Stomach (tissue), 9 donors: Measurements from ENCODE around the gene ATXN10. TPM values are rescaled to one million over a fixed set of nuclear protein-coding genes. Genes with fewer than 3 reads are reported as not detected.
"Not testable (repeated sequence)": the region's sequence is repeated elsewhere in the genome, so short reads cannot be mapped to it uniquely, and the experiment has no call there.

Experiments
- DNase-seq, 2 donors: peaks; one replicate each; pipeline versions ENCODE4 v3.0.0 to v3.0.0-alpha.2; 2013 to 2019
- H3K27ac ChIP-seq, 5 donors: fragments of 200-600 bp in 4 of 5; sonication (generic) in 4 of 5; one replicate each; pipeline ENCODE4 v1.5.1; 2013 to 2019; ENCODE audit warnings: mild to moderate bottlenecking in 1 of 5, moderate library complexity in 1 of 5
- H3K27me3 ChIP-seq, 3 donors: fragments of 200-600 bp; sonication (generic); one replicate each; pipeline ENCODE4 v1.5.1; 2017 to 2019; ENCODE audit warnings: mixed run types in 1 of 3
- H3K36me3 ChIP-seq, 4 donors: fragments of 200-600 bp; sonication (generic); 1 replicate in 3 of 4; 2 replicates in 1 of 4; pipeline ENCODE4 v1.5.1; 2016 to 2019
- H3K4me1 ChIP-seq, 4 donors: fragments of 200-600 bp; sonication (generic); one replicate each; pipeline ENCODE4 v1.5.1; 2016 to 2019
- H3K4me3 ChIP-seq, 4 donors: fragments of 200-600 bp; sonication (generic) in 3 of 4; one replicate each; pipeline ENCODE4 v1.5.1; 2016 to 2019; ENCODE audit warnings: mild to moderate bottlenecking in 1 of 4
- H3K9me3 ChIP-seq, 4 donors: fragments of 200-600 bp; sonication (generic); one replicate each; pipeline ENCODE4 v1.5.1; 2016 to 2019
- CTCF ChIP-seq, 7 experiments: fragments of 450-650 bp in 4 of 7; fragments of 200-600 bp in 3 of 7; sonication (generic) in 3 of 7; IDR thresholded peaks; one replicate each; pipeline ENCODE4 v1.5.1; 2016 to 2019; ENCODE audit warnings: antibody characterized with exemption in 7 of 7, control low read depth in 2 of 7, mild to moderate bottlenecking in 1 of 7
- EP300 ChIP-seq: sonication (generic); formaldehyde crosslinking; IDR thresholded peaks from one replicate; pipeline ENCODE4 v1.6.1; 2017; ENCODE audit warnings: antibody characterized with exemption
- POLR2A ChIP-seq, 4 donors: fragments of 450-650 bp; IDR thresholded peaks; one replicate each; pipeline ENCODE4 v1.6.1; 2016; ENCODE audit warnings: antibody characterized with exemption in 4 of 4, control low read depth in 2 of 4, mild to moderate bottlenecking in 1 of 4, moderate library complexity in 1 of 4
- POLR2AphosphoS5 ChIP-seq, 3 donors: sonication (generic); formaldehyde crosslinking; IDR thresholded peaks; one replicate each; pipeline ENCODE4 v1.6.1; 2016; ENCODE audit warnings: antibody characterized with exemption in 3 of 3
- WGBS, 5 donors: extraction: QIAGEN DNeasy Blood & Tissue Kit in 3 of 5; methylation state at CpG; one replicate each; pipeline versions ENCODE4 v1.1.5 to v1.1.7; 2013 to 2018; 5-methylcytosine and 5-hydroxymethylcytosine counted together
- intact Hi-C: fragments of 100-400 bp; cut with DNase I; formaldehyde crosslinking; loops from one replicate; pipeline ENCODE4 v1.15.1; 2023; ENCODE audit warnings: low total_unique reads
- polyA plus RNA-seq, 3 donors: library from polyadenylated mRNA; stranded (reverse); fragments of 200-250 nt; gene quantifications; one replicate each; pipeline ENCODE4 v1.2.3, GENCODE V29; 2013
- total RNA-seq, 5 donors: library from RNA; depleted of rRNA; stranded (reverse); fragments of >200 nt; gene quantifications; one replicate each; pipeline versions ENCODE4 v1.1.0 to v1.2.3, GENCODE V29; 2014 to 2016
- donor health status: healthy with polysubstance abuse.
- donor health status: Bipolar disorder and iron deficiency.
- donor health status: healthy.

Gene ATXN10
- total and polyA plus RNA-seq, 8 donors: 36.5 to 171 (median 89.4) TPM

- no peak for DNase-seq
- Histone ChIP-seq H3K27ac (no peak overlapping the region), H3K4me1 (no peaks in the 10 kb centered on the region), H3K27me3 (peaks cover 0 to 25% (median 0%) of the 10 kb centered on the region in 3 donors), H3K9me3 (no peaks in the 10 kb centered on the region), H3K4me3 (no peak overlapping the region), H3K36me3 (no peaks in the 10 kb centered on the region)
- intact Hi-C loops: no loop called here
- TF ChIP-seq POLR2A (IDR thresholded peaks at IDR 0.05) (no peak), CTCF (IDR thresholded peaks at IDR 0.05) (no peak), EP300 (no peak), POLR2AphosphoS5 (IDR thresholded peaks at IDR 0.05) (no peak)
- WGBS, 5 donors: 89 to 97% (median 94%) methylated on average over 2 of the region's 2 CpGs
Measured at GRCh38 chr22:45656577-45656976, 15.1 kb upstream of the ATXN10 start.

GRCh38 chr22:45657701-45658100 is 13.9 kb upstream of the ATXN10 start:
- Histone ChIP-seq H3K4me3 (no peak overlapping the region), H3K36me3 (no peaks in the 10 kb centered on the region), H3K27ac (no peak overlapping the region), H3K4me1 (no peaks in the 10 kb centered on the region), H3K27me3 (peaks cover 0 to 20% (median 0%) of the 10 kb centered on the region in 3 donors), H3K9me3 (peaks cover 0 to 8% (median 5%) of the 10 kb centered on the region in 4 donors)
- 66 to 84% (median 78%) methylated on average over 4 of the region's 4 CpGs for WGBS, 5 donors
- intact Hi-C loops: no loop called here
- TF ChIP-seq POLR2AphosphoS5 (IDR thresholded peaks at IDR 0.05) (no peak), CTCF (IDR thresholded peaks at IDR 0.05) (no peak), POLR2A (IDR thresholded peaks at IDR 0.05) (no peak), EP300 (no peak)
- no peak for DNase-seq

- WGBS, 5 donors: 41 to 66% (median 52%) methylated on average over 1 of the region's 1 CpG
- DNase-seq: no peak
- no peak for TF ChIP-seq POLR2A (IDR thresholded peaks at IDR 0.05)
- TF ChIP-seq EP300: no peak
- TF ChIP-seq POLR2AphosphoS5 (IDR thresholded peaks at IDR 0.05): no peak
- no peak for TF ChIP-seq CTCF (IDR thresholded peaks at IDR 0.05)
- Histone ChIP-seq H3K4me1 (no peaks in the 10 kb centered on the region), H3K9me3 (peaks cover 0 to 32% (median 18%) of the 10 kb centered on the region in 4 donors), H3K27me3 (no peaks in the 10 kb centered on the region), H3K4me3 (no peak overlapping the region), H3K27ac (no peak overlapping the region), H3K36me3 (no peaks in the 10 kb centered on the region)
- intact Hi-C loops: no loop called here
Measured at GRCh38 chr22:45664136-45664646, 7.4 kb upstream of the ATXN10 start.

GRCh38 chr22:45667486-45667885 is 4.1 kb upstream of the ATXN10 start:
- intact Hi-C loops: no loop called here
- H3K27ac ChIP-seq: no peak overlapping the region
- WGBS, 5 donors: 71 to 85% (median 79%) methylated on average over 5 of the region's 5 CpGs

GRCh38 chr22:45670363-45670762 is 1.3 kb upstream of the ATXN10 start:
- H3K27ac ChIP-seq, H3K36me3 ChIP-seq, intact Hi-C loops, DNase-seq, H3K9me3 ChIP-seq, H3K27me3 ChIP-seq, H3K4me3 ChIP-seq: not testable (repeated sequence)
- peaks cover 20 to 41% (median 32%) of the 10 kb centered on the region in 4 donors for H3K4me1 ChIP-seq
- 79 to 94% (median 83%) methylated on average over 2 of the region's 2 CpGs for WGBS, 5 donors

More at GRCh38 chr22:45667486-45667885, 4.1 kb upstream of the ATXN10 start:
- no peak for DNase-seq
- no peaks in the 10 kb centered on the region for H3K36me3 ChIP-seq
- no peak for TF ChIP-seq CTCF (IDR thresholded peaks at IDR 0.05)
- H3K9me3 ChIP-seq: peaks cover 0 to 27% (median 13%) of the 10 kb centered on the region in 4 donors
- H3K4me1 ChIP-seq: peaks cover 6 to 12% (median 12%) of the 10 kb centered on the region in 4 donors
- H3K27me3 ChIP-seq: no peaks in the 10 kb centered on the region
- H3K4me3 ChIP-seq: no peak overlapping the region
